ENCODE measurements around the gene OLIG1. TPM values are rescaled to one million over a fixed set of nuclear protein-coding genes. Genes with fewer than 3 reads are reported as not detected.

OLIG1 gene
- total RNA-seq, 2 experiments from 2014 or later: not detected

- POLR2A ChIA-PET: no interaction called here
- no peak for TF ChIP-seq EZH2phosphoT487 (IDR thresholded peaks at IDR 0.05; ENCODE audit: borderline replicate concordance, low read depth, low read length)
- no peak for TF ChIP-seq CTCF (conservative IDR thresholded peaks at IDR 0.05; ENCODE audit: low read length)
- no peaks in the 10 kb centered on the region for H4K20me1 ChIP-seq (ENCODE audit: insufficient read depth, low read length)
- CTCF ChIA-PET (ENCODE audit: unreplicated experiment): no interaction called here
- no peaks in the 10 kb centered on the region for H3K4me1 ChIP-seq (ENCODE audit: insufficient read depth, low read length, poor library complexity, severe bottlenecking)
- no peak overlapping the region for H3K4me2 ChIP-seq (ENCODE audit: low read length)
- H3K27ac ChIP-seq (ENCODE audit: low read depth, low read length, poor library complexity, severe bottlenecking): no peak overlapping the region
- no TSS peak for BruUV-seq (replicated peaks)
- H3K9me3 ChIP-seq (ENCODE audit: low read length): no peaks in the 10 kb centered on the region
- H3K79me2 ChIP-seq (ENCODE audit: insufficient read depth, low read depth, low read length): no peaks in the 10 kb centered on the region
- H3K4me3 ChIP-seq (ENCODE audit: low read depth, low read length, poor library complexity, severe bottlenecking): no peak overlapping the region
- H3K9me2 ChIP-seq (ENCODE audit: insufficient read depth, low read length): no peaks in the 10 kb centered on the region
- DNase-seq (ENCODE audit: low spot score): no peak
- no peak overlapping the region for H2AFZ ChIP-seq (ENCODE audit: low read length)
- H3K36me3 ChIP-seq (ENCODE audit: insufficient read depth, low read length): no peaks in the 10 kb centered on the region
- intact Hi-C loops (cut with micrococcal nuclease; ENCODE audit: unreplicated experiment): no loop called here
Measured at GRCh38 chr21:33040215-33040614, 29.7 kb upstream of the OLIG1 start.

DNA sequence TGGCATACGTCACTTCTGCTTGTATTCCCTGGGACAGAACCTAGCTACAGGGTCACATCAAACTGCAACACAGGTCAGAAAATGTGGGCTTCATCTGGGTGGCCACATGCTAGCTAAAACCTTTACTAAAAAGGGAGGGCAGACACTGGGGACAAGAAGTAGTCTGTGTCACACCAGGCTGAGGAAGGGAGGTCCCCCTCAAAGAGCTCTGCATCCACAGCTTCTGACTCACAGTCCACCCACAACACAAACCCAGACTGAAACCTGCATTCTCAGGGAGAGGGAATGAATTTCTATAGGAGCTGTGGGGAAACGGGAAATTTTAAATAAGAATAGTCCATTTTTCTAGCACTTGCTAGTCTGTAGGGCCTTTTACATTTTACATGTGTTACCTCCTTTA is 28.0 kb upstream of the OLIG1 start:
- no peaks in the 10 kb centered on the region for H4K20me1 ChIP-seq (ENCODE audit: insufficient read depth, low read length)
- TF ChIP-seq CTCF (conservative IDR thresholded peaks at IDR 0.05; ENCODE audit: low read length) (no peak), EZH2phosphoT487 (IDR thresholded peaks at IDR 0.05; ENCODE audit: borderline replicate concordance, low read depth, low read length) (no peak)
- no peaks in the 10 kb centered on the region for H3K9me3 ChIP-seq (ENCODE audit: low read length)
- H3K4me1 ChIP-seq (ENCODE audit: insufficient read depth, low read length, poor library complexity, severe bottlenecking): no peaks in the 10 kb centered on the region
- no peak for DNase-seq (ENCODE audit: low spot score)
- ChIA-PET POLR2A (no interaction called here), CTCF (ENCODE audit: unreplicated experiment) (no interaction called here)
- no peak overlapping the region for H3K4me3 ChIP-seq (ENCODE audit: low read depth, low read length, poor library complexity, severe bottlenecking)
- no peaks in the 10 kb centered on the region for H3K79me2 ChIP-seq (ENCODE audit: insufficient read depth, low read depth, low read length)
- no peaks in the 10 kb centered on the region for H3K9me2 ChIP-seq (ENCODE audit: insufficient read depth, low read length)
- intact Hi-C loops (cut with micrococcal nuclease; ENCODE audit: unreplicated experiment): no loop called here
- no peaks in the 10 kb centered on the region for H3K36me3 ChIP-seq (ENCODE audit: insufficient read depth, low read length)
- no peak overlapping the region for H3K4me2 ChIP-seq (ENCODE audit: low read length)
- H3K27ac ChIP-seq (ENCODE audit: low read depth, low read length, poor library complexity, severe bottlenecking): no peak overlapping the region
- H2AFZ ChIP-seq (ENCODE audit: low read length): no peak overlapping the region
- no TSS peak for BruUV-seq (replicated peaks)

- no peak for DNase-seq (ENCODE audit: low spot score)
- CTCF ChIA-PET (ENCODE audit: unreplicated experiment): no interaction called here
- no TSS peak for BruUV-seq (replicated peaks)
- intact Hi-C loops (cut with micrococcal nuclease; ENCODE audit: unreplicated experiment): no loop called here
- POLR2A ChIA-PET: interaction anchor here (0.5 kb wide), 1 partner anchor 49 kb away, joined by 5 read pairs; no protein-coding TSS in a partner anchor
- Histone ChIP-seq H3K4me2 (ENCODE audit: low read length) (no peak overlapping the region), H3K4me3 (ENCODE audit: low read depth, low read length, poor library complexity, severe bottlenecking) (no peak overlapping the region), H3K27ac (ENCODE audit: low read depth, low read length, poor library complexity, severe bottlenecking) (no peak overlapping the region), H4K20me1 (ENCODE audit: insufficient read depth, low read length) (no peaks in the 10 kb centered on the region), H2AFZ (ENCODE audit: low read length) (no peak overlapping the region), H3K79me2 (ENCODE audit: insufficient read depth, low read depth, low read length) (no peaks in the 10 kb centered on the region), H3K36me3 (ENCODE audit: insufficient read depth, low read length) (no peaks in the 10 kb centered on the region), H3K4me1 (ENCODE audit: insufficient read depth, low read length, poor library complexity, severe bottlenecking) (no peaks in the 10 kb centered on the region), H3K9me3 (ENCODE audit: low read length) (no peaks in the 10 kb centered on the region), H3K9me2 (ENCODE audit: insufficient read depth, low read length) (no peaks in the 10 kb centered on the region)
- no peak for TF ChIP-seq EZH2phosphoT487 (IDR thresholded peaks at IDR 0.05; ENCODE audit: borderline replicate concordance, low read depth, low read length)
- TF ChIP-seq CTCF (conservative IDR thresholded peaks at IDR 0.05; ENCODE audit: low read length): no peak
Measured at GRCh38 chr21:33042812-33043211, 27.1 kb upstream of the OLIG1 start.

Measured in OCI-LY7 (cell line).